ENCODE measurements around the gene LSAMP. TPM values are rescaled to one million over a fixed set of nuclear protein-coding genes. Genes with fewer than 3 reads are reported as not detected.

The LSAMP gene
- polyA plus RNA-seq, 3 donors = 11.2 to 14.7 (median 13.7) TPM

- DNase-seq (ENCODE audit: extremely low read depth in 1 of 11, low read depth in 9 of 11, low spot score in 4 of 11) = no peak
These were observed 415.0 kb downstream of the LSAMP start for GRCh38 chr3:116030131-116030850.

GRCh38 chr3:116029266-116029665 is 416.0 kb downstream of the LSAMP start:
- no peak for DNase-seq (ENCODE audit: extremely low read depth in 1 of 11, low read depth in 9 of 11, low spot score in 4 of 11)

- no peak for DNase-seq (ENCODE audit: extremely low read depth in 1 of 11, low read depth in 9 of 11, low spot score in 4 of 11)
These were observed 417.1 kb downstream of the LSAMP start for GRCh38 chr3:116028157-116028556.

GRCh38 chr3:116020989-116021388 is 424.3 kb downstream of the LSAMP start:
- no peak for DNase-seq (ENCODE audit: extremely low read depth in 1 of 11, low read depth in 9 of 11, low spot score in 4 of 11)

GRCh38 chr3:116020495-116020894 is 424.8 kb downstream of the LSAMP start:
- no peak for DNase-seq (ENCODE audit: extremely low read depth in 1 of 11, low read depth in 9 of 11, low spot score in 4 of 11)

GRCh38 chr3:116019254-116019763 is 426.0 kb downstream of the LSAMP start:
- DNase-seq (ENCODE audit: extremely low read depth in 1 of 11, low read depth in 9 of 11, low spot score in 4 of 11) = no peak

- no peak for DNase-seq (ENCODE audit: extremely low read depth in 1 of 11, low read depth in 9 of 11, low spot score in 4 of 11)
These were observed 426.6 kb downstream of the LSAMP start for GRCh38 chr3:116018646-116019045.

- DNase-seq (ENCODE audit: extremely low read depth in 1 of 11, low read depth in 9 of 11, low spot score in 4 of 11) = no peak
These were observed 429.4 kb downstream of the LSAMP start for GRCh38 chr3:116015931-116016330.

GRCh38 chr3:116007000-116007399 is 438.3 kb downstream of the LSAMP start:
- no peak for DNase-seq (ENCODE audit: extremely low read depth in 1 of 11, low read depth in 9 of 11, low spot score in 4 of 11)

GRCh38 chr3:116005404-116005803 is 439.9 kb downstream of the LSAMP start:
- DNase-seq (ENCODE audit: extremely low read depth in 1 of 11, low read depth in 9 of 11, low spot score in 4 of 11) = peak in 6 of 11 donors; percentile 9 to 41 (median 38)

- no peak for DNase-seq (ENCODE audit: extremely low read depth in 1 of 11, low read depth in 9 of 11, low spot score in 4 of 11)
These were observed 443.1 kb downstream of the LSAMP start for GRCh38 chr3:116002235-116002634.

GRCh38 chr3:116001151-116001621 is 444.1 kb downstream of the LSAMP start:
- DNase-seq (ENCODE audit: extremely low read depth in 1 of 11, low read depth in 9 of 11, low spot score in 4 of 11) = no peak

- no peak for DNase-seq (ENCODE audit: extremely low read depth in 1 of 11, low read depth in 9 of 11, low spot score in 4 of 11)
These were observed 445.0 kb downstream of the LSAMP start for GRCh38 chr3:116000311-116000710.

GRCh38 chr3:115999613-116000012 is 445.7 kb downstream of the LSAMP start:
- DNase-seq (ENCODE audit: extremely low read depth in 1 of 11, low read depth in 9 of 11, low spot score in 4 of 11) = no peak

GRCh38 chr3:115999001-115999585 is 446.2 kb downstream of the LSAMP start:
- DNase-seq (ENCODE audit: extremely low read depth in 1 of 11, low read depth in 9 of 11, low spot score in 4 of 11) = no peak

GRCh38 chr3:115996420-115997108 is 448.7 kb downstream of the LSAMP start:
- no peak for DNase-seq (ENCODE audit: extremely low read depth in 1 of 11, low read depth in 9 of 11, low spot score in 4 of 11)

GRCh38 chr3:115990669-115991068 is 454.6 kb downstream of the LSAMP start:
- no peak for DNase-seq (ENCODE audit: extremely low read depth in 1 of 11, low read depth in 9 of 11, low spot score in 4 of 11)

GRCh38 chr3:115989684-115990421 is 455.4 kb downstream of the LSAMP start:
- no peak for DNase-seq (ENCODE audit: extremely low read depth in 1 of 11, low read depth in 9 of 11, low spot score in 4 of 11)

GRCh38 chr3:115986555-115987207 is 458.6 kb downstream of the LSAMP start:
- no peak for DNase-seq (ENCODE audit: extremely low read depth in 1 of 11, low read depth in 9 of 11, low spot score in 4 of 11)
